HG03378 (cell line): ENCODE measurements around the gene YIPF2.
"Not testable (repeated sequence)": the region's sequence is repeated elsewhere in the genome, so short reads cannot be mapped to it uniquely, and the experiment has no call there.

Experiments used
- ATAC-seq: cut with Tn5 transposase; IDR thresholded peaks from one replicate; pipeline ENCODE4 v1.9.1; 2021; ENCODE audit warnings: mild to moderate bottlenecking, moderate library complexity; ENCODE audit not compliant: unreplicated experiment

Gene YIPF2

GRCh38 chr19:10941649-10942048 lies 13.2 kb upstream of the YIPF2 start:
- ATAC-seq: not testable (repeated sequence)

DNA sequence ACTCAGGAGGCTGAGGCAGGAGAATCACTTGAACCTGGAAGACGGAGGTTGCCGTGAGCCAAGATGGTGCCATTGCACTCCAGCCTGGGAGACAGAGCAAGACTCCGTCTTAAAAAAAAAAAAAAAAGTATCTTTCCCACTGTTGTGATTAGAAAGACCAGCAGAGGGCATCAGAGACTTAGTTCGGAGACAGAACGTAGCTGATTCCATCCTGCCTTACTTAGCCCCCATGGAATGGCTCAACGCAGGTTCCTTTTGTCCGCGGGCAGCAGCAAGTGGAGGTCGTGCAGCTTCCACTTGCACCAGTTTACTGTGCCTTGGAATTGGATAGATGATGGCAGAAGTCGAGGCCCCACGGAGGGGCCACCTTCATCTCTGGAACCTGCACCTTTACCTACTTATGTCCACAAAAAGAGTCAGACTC lies 8.2 kb upstream of the YIPF2 start:
- ATAC-seq: no peak

DNA sequence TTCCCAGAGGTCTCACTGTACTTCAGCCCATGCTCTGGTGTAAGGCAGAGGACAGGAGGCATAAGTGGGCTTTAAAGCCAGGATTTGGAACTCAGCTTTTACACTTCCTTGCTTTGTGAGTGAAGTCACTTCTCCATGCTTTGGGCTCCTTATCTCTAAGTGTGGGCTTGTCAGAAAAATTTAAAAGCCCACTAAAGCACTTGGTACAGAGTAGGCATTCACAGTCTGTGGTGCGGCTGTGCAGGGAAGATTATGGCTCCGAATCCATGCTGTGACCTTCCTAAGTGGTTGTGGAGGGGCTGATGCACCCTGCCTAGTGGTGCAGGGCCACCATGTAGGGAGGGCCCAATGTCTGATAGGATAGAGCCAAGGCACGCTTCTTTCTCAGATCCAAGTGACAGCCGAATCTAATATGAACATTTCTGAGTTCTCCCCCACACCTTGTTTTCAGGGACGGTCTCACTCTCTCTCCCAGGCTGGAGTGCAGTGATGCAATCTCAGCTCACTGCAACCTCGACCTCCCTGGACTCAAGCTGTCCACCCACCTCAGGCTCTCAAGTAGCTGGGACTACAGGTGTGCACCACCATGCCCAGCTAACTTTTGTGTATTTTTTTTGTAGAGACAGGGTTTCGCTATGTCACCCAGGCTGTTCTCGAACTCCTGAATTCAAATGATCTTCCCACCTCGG lies 7.1 kb upstream of the YIPF2 start:
- ATAC-seq: no peak

DNA sequence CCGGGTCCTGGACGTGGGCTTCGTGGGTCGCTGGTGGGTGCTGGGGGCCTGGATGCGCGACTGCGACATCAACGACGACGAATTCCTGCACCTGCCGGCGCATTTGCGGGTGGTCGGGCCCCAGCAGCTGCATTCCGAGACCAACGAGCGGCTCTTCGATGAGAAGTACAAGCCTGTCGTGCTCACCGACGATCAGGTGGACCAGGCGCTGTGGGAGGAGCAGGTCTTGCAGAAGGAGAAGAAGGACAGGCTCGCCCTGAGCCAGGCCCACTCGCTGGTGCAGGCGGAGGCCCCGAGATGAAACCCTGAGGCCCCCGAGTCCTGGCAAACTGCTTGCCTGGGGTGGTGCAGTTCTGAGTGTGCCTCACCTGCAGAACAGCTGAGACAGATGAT lies 959 bp upstream of the YIPF2 start:
- no peak for ATAC-seq

DNA sequence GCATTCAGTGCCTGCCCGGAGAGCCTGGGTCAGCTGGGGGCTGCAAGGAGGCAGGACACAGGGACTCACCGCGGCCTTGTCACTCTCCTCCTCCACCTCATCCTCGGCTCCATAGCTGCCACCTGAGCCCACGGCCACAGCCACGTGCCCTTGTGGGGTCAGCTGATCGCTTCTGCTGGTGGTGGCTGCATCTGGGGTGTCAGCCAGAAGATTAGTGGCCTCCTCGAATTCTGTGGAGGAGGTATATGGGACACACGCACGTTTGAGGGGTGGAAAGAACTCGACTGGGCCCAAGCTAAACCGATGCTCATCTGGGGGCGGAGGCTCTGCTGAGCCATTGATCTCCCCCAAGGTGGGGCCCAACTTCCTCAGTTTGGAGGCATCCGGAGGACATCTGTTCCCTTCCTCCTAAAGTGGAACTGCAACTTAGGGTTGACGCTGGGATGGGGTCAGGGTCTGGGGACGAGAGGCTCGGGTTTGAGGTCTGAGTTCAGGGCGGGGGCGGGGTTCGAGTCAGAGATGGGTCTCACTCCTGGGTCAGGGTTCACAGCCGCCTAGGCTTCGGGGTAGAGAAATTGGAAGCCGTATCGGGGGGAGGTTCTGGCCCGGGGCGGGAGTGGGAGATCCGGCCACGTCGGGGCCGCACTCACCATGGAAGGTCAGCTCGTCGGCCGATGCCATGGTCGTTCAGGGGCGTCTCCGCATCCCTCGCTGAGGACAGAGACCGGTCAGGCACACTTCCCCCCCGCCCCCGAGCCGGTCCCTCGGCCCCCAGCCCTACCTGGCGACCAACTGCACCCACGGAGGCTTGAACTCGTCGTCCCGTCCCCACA lies 493 bp downstream of the YIPF2 start:
- ATAC-seq: no peak

DNA sequence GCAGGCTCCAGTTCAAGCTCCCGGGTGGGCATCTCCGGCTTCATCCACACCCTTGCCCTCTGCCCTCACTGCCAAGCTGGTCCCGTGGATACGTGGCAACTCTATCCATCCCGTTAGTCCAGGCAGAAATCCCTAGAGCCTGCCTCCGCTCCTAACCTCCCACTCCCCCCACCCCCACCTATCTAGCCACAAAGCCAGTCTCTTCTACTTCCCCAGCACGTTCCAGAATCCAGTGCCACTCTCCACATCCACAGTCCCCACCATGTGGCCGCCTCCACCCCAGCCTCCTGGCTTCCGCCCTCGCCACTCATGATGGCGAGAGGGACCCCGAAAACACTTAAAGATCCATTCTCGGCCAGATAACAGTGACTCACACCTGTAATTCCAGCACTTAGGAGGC lies 3.8 kb downstream of the YIPF2 start:
- no peak for ATAC-seq

DNA sequence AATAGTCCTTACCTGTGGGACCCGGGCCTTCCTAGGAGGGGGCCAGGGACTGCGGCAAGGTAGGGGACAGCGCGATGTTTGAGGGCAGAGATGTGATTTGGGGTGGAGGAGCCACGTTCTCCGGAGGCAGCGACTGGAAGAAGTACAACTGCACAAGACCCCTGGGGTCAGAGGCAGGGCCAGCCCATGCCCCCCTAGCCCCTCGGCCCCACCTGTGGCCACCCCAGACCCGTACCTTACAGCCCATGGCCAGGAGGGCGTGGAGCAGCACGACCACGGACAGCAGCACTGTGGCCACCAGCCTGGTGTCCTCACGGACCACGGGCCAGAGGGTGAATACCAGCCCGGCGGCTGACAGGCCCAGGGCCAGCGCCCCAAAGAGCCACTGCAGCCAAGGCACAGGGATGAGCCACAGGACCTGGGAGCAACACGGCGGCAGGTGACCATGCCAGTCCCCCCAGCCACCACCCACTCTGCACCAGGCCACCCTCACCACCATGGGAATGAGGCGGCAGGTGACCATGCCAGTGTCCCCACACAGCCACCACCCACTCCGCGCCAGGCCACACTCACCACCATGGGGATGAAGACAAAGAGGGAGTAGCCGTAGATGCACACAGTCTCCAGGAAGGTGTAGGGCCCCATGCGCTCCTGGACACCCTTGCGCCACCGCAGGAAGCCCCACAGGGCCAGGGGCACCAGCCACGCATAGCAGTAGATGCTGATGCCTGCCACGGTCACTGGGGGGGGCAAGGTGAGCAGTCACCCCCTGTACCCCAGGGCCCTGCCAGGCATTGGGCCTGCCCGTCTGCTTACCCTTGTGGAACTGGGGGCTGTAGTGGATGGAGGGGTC lies 5.0 kb downstream of the YIPF2 start:
- ATAC-seq: no peak

- no peak for ATAC-seq
Measured at GRCh38 chr19:10922638-10923014, 5.8 kb downstream of the YIPF2 start.

GRCh38 chr19:10921910-10922637 lies 6.4 kb downstream of the YIPF2 start:
- no peak for ATAC-seq

GRCh38 chr19:10921199-10921909 lies 7.1 kb downstream of the YIPF2 start:
- no peak for ATAC-seq

GRCh38 chr19:10920781-10921180 lies 7.7 kb downstream of the YIPF2 start:
- no peak for ATAC-seq

DNA sequence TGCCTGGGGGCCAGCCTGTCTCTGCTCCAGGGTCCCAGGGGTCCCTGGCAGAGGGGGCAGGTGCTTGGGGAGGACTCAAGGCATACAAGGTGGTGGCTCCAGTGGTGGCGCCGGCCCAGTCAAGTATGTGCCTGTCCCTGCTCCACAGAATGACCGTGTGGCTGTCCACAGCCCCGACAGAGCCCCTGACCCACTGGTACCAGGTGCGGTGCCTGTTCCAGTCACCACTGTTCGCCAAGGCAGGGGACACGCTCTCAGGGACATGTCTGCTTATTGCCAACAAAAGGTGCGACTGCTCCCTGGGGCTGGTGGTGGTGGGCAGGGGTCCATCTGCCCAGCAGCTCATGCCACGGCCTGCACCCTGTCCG lies 8.2 kb downstream of the YIPF2 start:
- no peak for ATAC-seq

- ATAC-seq: no peak
Measured at GRCh38 chr19:10919352-10920287, 8.8 kb downstream of the YIPF2 start.

GRCh38 chr19:10918359-10918758 lies 10.1 kb downstream of the YIPF2 start:
- ATAC-seq: no peak

DNA sequence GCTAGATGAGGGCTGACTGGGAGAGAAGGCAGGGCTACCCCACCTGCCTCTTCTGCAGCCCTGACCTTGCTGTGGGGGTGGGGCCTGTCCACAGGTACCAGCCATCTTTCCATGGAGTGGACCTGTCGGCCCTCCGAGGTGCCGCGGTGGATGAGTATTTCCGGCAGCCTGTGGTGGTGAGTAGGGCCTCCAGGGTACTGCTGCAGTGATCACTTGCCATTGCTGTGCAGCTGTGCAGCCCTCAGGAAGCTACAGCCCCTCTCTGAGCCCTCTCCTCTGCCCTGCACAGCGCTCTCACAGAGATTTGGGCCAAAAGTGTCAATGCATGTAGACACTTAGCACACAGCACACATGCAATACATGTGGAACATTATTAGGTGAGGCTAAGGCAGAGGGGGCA lies 11.8 kb downstream of the YIPF2 start:
- ATAC-seq: no peak

DNA sequence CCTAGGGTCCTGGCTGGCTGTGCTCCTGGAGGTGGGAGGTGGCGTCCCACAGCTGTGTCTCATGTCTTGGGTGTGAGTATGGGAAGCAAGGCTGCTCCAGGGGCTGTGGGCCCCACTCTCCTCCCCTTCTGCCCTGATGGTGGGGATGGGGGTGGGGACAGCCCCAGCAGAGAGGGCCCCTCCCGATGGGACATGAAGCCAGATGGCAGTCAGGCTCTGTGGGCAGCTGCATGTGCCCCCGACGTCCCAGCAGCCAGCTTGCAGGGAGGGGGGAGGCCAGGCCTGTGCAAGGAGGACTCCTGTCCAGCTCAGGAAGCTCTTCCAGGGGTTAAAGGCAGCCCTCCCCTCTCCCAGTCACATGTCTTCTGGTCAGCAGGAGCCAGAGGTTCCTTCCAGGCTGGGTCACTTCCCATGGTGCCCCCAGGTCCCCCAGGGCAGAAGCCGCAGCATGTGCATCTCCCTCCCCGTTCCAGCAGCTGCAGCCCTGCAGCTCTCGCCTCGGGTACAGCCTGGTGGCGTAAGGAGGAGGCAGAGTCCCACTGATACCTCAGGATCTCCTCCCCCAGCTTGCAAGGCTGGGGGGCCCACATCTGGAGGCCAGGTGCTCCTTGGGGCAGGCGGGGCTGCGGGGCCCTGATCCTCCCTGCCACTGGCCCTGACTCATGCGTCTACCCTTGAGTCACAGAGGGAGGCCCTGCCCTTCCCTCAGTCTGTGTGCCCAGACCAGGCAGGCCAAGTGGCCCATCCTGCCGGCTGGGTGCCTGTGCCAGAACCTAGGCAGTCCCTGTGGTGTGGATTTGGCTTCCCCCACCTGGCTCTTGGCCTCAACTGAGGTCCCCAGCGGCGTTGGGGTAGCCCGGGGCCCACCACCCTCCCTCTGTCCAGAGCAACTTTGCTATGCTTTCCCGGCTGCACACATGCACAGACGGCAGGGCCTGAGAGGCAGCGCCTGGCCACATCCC lies 13.0 kb downstream of the YIPF2 start:
- ATAC-seq: no peak

DNA sequence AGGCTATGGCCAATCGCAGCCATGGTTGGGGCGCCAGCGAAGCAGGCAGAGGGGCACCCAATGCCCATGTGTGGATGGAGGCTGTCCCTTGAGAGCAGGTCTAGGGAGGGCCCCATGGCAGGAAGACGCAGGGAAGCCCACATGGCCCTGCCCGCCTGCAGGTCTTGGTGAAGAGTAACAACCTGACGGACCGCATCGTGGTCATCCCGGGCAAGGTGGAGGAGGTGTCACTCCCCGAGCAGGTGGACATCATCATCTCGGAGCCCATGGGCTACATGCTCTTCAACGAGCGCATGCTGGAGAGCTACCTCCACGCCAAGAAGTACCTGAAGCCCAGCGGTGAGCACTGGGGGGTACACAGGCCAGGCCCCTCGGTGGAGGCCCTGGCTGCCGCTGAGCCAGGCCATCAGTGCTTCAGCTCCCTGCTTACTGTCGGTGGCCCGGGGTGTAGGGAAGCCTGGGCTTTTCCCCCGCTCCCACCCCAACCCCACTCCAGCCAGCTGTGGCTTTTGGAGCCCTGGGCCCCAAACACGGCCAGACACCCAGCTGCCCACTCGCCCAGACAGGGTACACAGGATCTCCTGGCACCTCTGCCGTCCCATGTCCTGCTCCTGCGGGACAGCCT lies 14.6 kb downstream of the YIPF2 start:
- ATAC-seq: no peak

DNA sequence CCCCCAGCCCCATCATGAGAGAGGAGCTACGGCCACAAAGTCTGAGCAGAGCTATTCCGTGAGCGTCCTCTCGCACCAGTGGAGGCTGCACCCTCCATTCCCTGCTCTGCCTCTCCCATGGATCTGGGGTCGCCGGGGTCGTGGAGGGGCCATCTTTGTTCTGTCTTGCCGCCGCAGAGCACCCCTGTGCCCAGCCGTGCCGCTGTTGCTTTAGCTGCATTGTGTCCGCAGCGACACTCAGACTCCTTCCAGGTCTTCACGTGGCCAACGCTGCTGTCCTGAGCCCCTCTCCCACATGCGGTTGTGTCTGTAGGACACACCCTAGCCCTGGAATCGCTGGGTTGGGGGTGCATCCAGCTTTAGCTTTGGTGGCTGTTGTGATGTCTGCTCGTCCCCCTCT lies 15.8 kb downstream of the YIPF2 start:
- ATAC-seq: no peak
